Keratinocyte (primary cell): Measurements from ENCODE around the gene PTPN5.

Experiments
- EZH2 ChIP-seq: IDR thresholded peaks from one replicate; pipeline ENCODE4 v1.6.1; 2012; ENCODE audit warnings: inconsistent platforms, mild to moderate bottlenecking, low read length, moderate library complexity
- TF ChIP-seq, protein P1 (sequence below), 3 experiments: IDR thresholded peaks in 1 of 3; conservative IDR thresholded peaks in 1 of 3; optimal IDR thresholded peaks in 1 of 3; 2 replicates in 2 of 3; 3 replicates in 1 of 3; pipeline versions ENCODE3 to v1.5.1; 2011; ENCODE audit warnings: low read length in 3 of 3, mild to moderate bottlenecking in 3 of 3, moderate library complexity in 2 of 3, control low read depth in 1 of 3, inconsistent platforms in 1 of 3; ENCODE audit not compliant: insufficient read depth in 2 of 3; ENCODE audit errors: extremely low read depth in 1 of 3

- TF ChIP-seq, protein P1, sequence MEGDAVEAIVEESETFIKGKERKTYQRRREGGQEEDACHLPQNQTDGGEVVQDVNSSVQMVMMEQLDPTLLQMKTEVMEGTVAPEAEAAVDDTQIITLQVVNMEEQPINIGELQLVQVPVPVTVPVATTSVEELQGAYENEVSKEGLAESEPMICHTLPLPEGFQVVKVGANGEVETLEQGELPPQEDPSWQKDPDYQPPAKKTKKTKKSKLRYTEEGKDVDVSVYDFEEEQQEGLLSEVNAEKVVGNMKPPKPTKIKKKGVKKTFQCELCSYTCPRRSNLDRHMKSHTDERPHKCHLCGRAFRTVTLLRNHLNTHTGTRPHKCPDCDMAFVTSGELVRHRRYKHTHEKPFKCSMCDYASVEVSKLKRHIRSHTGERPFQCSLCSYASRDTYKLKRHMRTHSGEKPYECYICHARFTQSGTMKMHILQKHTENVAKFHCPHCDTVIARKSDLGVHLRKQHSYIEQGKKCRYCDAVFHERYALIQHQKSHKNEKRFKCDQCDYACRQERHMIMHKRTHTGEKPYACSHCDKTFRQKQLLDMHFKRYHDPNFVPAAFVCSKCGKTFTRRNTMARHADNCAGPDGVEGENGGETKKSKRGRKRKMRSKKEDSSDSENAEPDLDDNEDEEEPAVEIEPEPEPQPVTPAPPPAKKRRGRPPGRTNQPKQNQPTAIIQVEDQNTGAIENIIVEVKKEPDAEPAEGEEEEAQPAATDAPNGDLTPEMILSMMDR (optimal IDR thresholded peaks at IDR 0.05 in 1 of 3, IDR thresholded peaks at IDR 0.05 in 1 of 3, conservative IDR thresholded peaks at IDR 0.05 in 1 of 3; ENCODE audit: extremely low read depth in 1 of 3, insufficient read depth in 2 of 3, low read length in 3 of 3): no peak
- TF ChIP-seq EZH2: no peak
Measured at GRCh38 chr11:18696638-18697225, 94.9 kb downstream of the PTPN5 start.
